Neuronal stem cell (in vitro differentiated cells): ENCODE measurements around the gene ADAT3.

Experiments used
- DNase-seq: peaks from one replicate; pipeline ENCODE4 v3.0.0-alpha.2; 2013; ENCODE audit warnings: low spot score
- H2AFZ ChIP-seq: one replicate; pipeline ENCODE4 v1.6.1; 2013; ENCODE audit warnings: mild to moderate bottlenecking, low read length, inconsistent platforms
- H2AK5ac ChIP-seq: 2 replicates; pipeline ENCODE4 v1.6.1; 2013; ENCODE audit warnings: low read depth, mild to moderate bottlenecking, inconsistent platforms, low read length, moderate library complexity, mixed read lengths
- H2BK120ac ChIP-seq: 2 replicates; pipeline ENCODE4 v1.6.1; 2013; ENCODE audit warnings: low read depth, mild to moderate bottlenecking, inconsistent platforms, low read length, moderate library complexity, mixed read lengths
- H2BK12ac ChIP-seq: one replicate; pipeline ENCODE4 v1.6.1; 2013; ENCODE audit warnings: low read length, inconsistent platforms
- H2BK15ac ChIP-seq: 2 replicates; pipeline ENCODE4 v1.6.1; 2013; ENCODE audit warnings: mild to moderate bottlenecking, low read length, inconsistent platforms, mixed read lengths
- H2BK5ac ChIP-seq: one replicate; pipeline ENCODE4 v1.6.1; 2013; ENCODE audit warnings: inconsistent platforms, mild to moderate bottlenecking, low read length, moderate library complexity
- H3K14ac ChIP-seq: one replicate; pipeline ENCODE4 v1.6.1; 2013; ENCODE audit warnings: low read length, inconsistent platforms
- H3K18ac ChIP-seq: 2 replicates; pipeline ENCODE4 v1.6.1; 2013; ENCODE audit warnings: low read length, inconsistent platforms
- H3K23ac ChIP-seq: 2 replicates; pipeline ENCODE4 v1.6.1; 2013; ENCODE audit warnings: low read depth, mild to moderate bottlenecking, mixed read lengths, low read length, inconsistent platforms; ENCODE audit not compliant: poor library complexity
- H3K27ac ChIP-seq: replicated peaks from 3 replicates; pipeline ENCODE4 v1.5.1; 2013; ENCODE audit warnings: low read length, inconsistent platforms
- H3K27me3 ChIP-seq, 3 experiments: 2 replicates each; pipeline ENCODE4 v1.6.1; 2013; ENCODE audit warnings: low read length in 3 of 3, mild to moderate bottlenecking in 2 of 3, inconsistent platforms in 1 of 3, low read depth in 1 of 3, mixed read lengths in 1 of 3, moderate library complexity in 1 of 3; ENCODE audit not compliant: control insufficient read depth in 3 of 3, insufficient read depth in 3 of 3
- H3K36me3 ChIP-seq, 2 donors: replicated peaks in 1 of 2; 2 replicates each; pipeline ENCODE4 v1.6.1; 2013; ENCODE audit warnings: low read length in 2 of 2; ENCODE audit not compliant: control insufficient read depth in 2 of 2, insufficient read depth in 2 of 2
- H3K4ac ChIP-seq: 2 replicates; pipeline ENCODE4 v1.6.1; 2013; ENCODE audit warnings: inconsistent platforms, mild to moderate bottlenecking, low read length, moderate library complexity
- H3K4me1 ChIP-seq, 2 donors: 1 replicate in 1 of 2; 2 replicates in 1 of 2; pipeline ENCODE4 v1.6.1; 2013; ENCODE audit warnings: low read length in 2 of 2, low read depth in 1 of 2; ENCODE audit not compliant: control insufficient read depth in 2 of 2, insufficient read depth in 1 of 2
- H3K4me2 ChIP-seq: one replicate; pipeline ENCODE4 v1.6.1; 2013; ENCODE audit warnings: mild to moderate bottlenecking, low read length, inconsistent platforms; ENCODE audit not compliant: insufficient read depth, poor library complexity, severe bottlenecking
- H3K4me3 ChIP-seq, 2 donors: 2 replicates each; pipeline ENCODE4 v1.5.1; 2013; ENCODE audit warnings: low read length in 2 of 2, mild to moderate bottlenecking in 2 of 2, inconsistent platforms in 1 of 2, moderate library complexity in 1 of 2
- H3K79me1 ChIP-seq: one replicate; pipeline ENCODE4 v1.6.1; 2013; ENCODE audit warnings: low read depth, mild to moderate bottlenecking, inconsistent platforms, low read length, moderate library complexity
- H3K9ac ChIP-seq: one replicate; pipeline ENCODE4 v1.6.1; 2013; ENCODE audit warnings: mild to moderate bottlenecking, low read depth, low read length, inconsistent platforms; ENCODE audit not compliant: poor library complexity
- H3K9me3 ChIP-seq, 2 donors: replicated peaks in 1 of 2; 2 replicates each; pipeline versions ENCODE3 to v1.6.1; 2013; ENCODE audit warnings: low read length in 2 of 2, mild to moderate bottlenecking in 2 of 2, inconsistent platforms in 1 of 2, low read depth in 1 of 2, mixed read lengths in 1 of 2, moderate library complexity in 1 of 2; ENCODE audit not compliant: control insufficient read depth in 2 of 2, insufficient read depth in 1 of 2
- H4K8ac ChIP-seq: one replicate; pipeline ENCODE4 v1.6.1; 2013; ENCODE audit warnings: low read depth, mild to moderate bottlenecking, inconsistent platforms, low read length, moderate library complexity
- H4K91ac ChIP-seq: one replicate; pipeline ENCODE4 v1.6.1; 2013; ENCODE audit warnings: low read length, low read depth, mild to moderate bottlenecking, inconsistent platforms; ENCODE audit not compliant: poor library complexity
- WGBS, 2 donors: extraction: QIAGEN DNeasy Blood & Tissue Kit; methylation state at CpG; one replicate each; pipeline ENCODE4 v1.1.7; 2013; ENCODE audit warnings: missing lambda C conversion rate in 2 of 2, mixed read lengths in 1 of 2; ENCODE audit not compliant: insufficient read length in 2 of 2, insufficient replicate concordance in 1 of 2; ENCODE audit errors: extremely low coverage in 2 of 2; 5-methylcytosine and 5-hydroxymethylcytosine counted together

The ADAT3 gene

DNA sequence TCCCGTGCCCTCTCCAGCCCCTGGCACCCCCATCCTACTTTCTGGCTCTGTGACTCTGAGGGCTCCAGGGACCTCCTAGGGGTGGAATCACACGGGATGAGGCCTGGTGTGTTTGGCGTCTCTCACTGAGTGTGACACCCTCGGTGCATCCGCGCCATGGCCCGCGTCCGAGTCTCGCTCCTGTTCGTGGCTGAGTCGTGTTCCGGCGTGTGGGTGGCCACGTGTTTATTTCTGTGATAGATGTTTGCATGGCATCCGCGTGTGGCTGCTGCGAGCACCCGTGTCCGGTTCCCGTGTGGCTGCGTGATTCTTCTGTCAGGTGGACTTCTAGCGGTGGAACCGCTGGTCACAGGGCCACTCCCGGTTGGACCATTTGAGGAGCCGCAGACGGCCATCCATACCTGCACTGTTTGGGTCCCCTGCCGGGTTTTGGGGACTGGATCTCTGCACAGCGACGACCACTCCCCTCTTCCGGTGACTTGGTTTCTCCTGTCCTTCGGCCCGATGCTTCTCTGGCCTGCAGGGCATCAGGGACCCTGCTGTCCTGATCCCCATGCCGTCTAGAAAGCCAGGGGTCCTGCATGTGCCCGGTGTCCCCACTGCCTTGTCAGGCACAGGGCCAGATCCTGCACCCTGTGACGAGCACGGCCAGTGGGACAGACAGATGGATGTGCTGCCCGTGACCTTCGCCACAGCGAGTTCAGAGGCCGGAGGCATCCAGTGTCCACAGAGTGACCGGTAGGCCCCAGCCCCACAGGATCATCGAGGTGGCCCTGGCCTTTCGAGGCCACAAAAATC, 44.3 kb downstream of the ADAT3 start:
- Histone ChIP-seq H3K27ac (no peak overlapping the region), H3K23ac (peak overlapping the region; percentile 85), H3K4me2 (no peak overlapping the region), H2BK15ac (no peak overlapping the region), H3K79me1 (peaks cover 50% of the 10 kb centered on the region), H2AK5ac (no peak overlapping the region), H3K9me3 (peaks cover 3 to 8% of the 10 kb centered on the region in 2 donors), H2BK120ac (no peak overlapping the region), H3K4ac (no peak overlapping the region), H2BK12ac (no peak overlapping the region), H4K91ac (no peak overlapping the region), H3K18ac (peak overlapping the region; percentile 28), H3K4me3 (peak overlapping the region in 1 of 2 donors; percentile 31), H2BK5ac (peak overlapping the region; percentile 24), H3K14ac (no peak overlapping the region), H2AFZ (no peak overlapping the region), H3K36me3 (peaks cover 16 to 58% of the 10 kb centered on the region in 2 donors), H3K4me1 (peaks cover 0 to under 1% of the 10 kb centered on the region in 2 donors), H4K8ac (no peak overlapping the region), H3K27me3 (no peaks in the 10 kb centered on the region), H3K9ac (no peak overlapping the region)
- whole genome bisulfite sequencing, 2 donors, result no CpG with 5 or more reads among the region's 44 CpGs
- no peak for DNase-seq

DNA sequence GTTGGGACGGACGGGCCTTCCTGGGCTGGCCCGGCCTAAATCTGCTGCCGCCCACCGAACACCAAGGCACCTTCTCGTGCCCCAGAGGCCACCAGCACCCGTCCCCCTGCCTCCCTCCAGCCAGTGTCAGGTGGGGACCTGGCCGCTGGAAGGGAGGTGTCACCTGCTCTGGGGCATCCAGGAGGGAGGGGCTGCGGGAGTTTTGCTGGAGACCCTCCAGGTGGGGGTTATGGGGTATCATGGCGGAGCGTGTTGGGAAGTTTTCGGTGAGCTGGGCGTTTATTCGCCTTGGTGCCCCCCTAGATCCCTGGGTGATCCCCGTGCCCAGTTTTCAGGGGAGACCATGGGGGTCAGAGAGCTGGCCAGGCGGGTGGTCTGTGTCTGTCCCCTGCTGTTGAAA, 45.4 kb downstream of the ADAT3 start:
- Histone ChIP-seq H3K4me3 (no peak overlapping the region), H3K27me3 (no peaks in the 10 kb centered on the region), H2BK12ac (no peak overlapping the region), H2BK120ac (no peak overlapping the region), H3K4ac (no peak overlapping the region), H2BK15ac (no peak overlapping the region), H3K14ac (no peak overlapping the region), H3K36me3 (peaks cover 16 to 62% of the 10 kb centered on the region in 2 donors), H2AFZ (no peak overlapping the region), H3K9me3 (peaks cover 3 to 8% of the 10 kb centered on the region in 2 donors), H3K9ac (no peak overlapping the region), H3K79me1 (peaks cover 51% of the 10 kb centered on the region), H2BK5ac (peak overlapping the region; percentile 24), H3K23ac (no peak overlapping the region), H2AK5ac (no peak overlapping the region), H4K8ac (peak overlapping the region; percentile 43), H3K27ac (no peak overlapping the region), H4K91ac (no peak overlapping the region), H3K18ac (no peak overlapping the region), H3K4me2 (no peak overlapping the region), H3K4me1 (peaks cover 0 to 8% of the 10 kb centered on the region in 2 donors)
- DNase-seq, result no peak
- WGBS, 2 donors, result no CpG with 5 or more reads among the region's 16 CpGs

- H4K91ac ChIP-seq, result no peak overlapping the region
- H2AFZ ChIP-seq, result no peak overlapping the region
- no peak overlapping the region for H3K4me3 ChIP-seq
- H2BK12ac ChIP-seq, result no peak overlapping the region
- H4K8ac ChIP-seq, result no peak overlapping the region
- H3K27me3 ChIP-seq, result no peaks in the 10 kb centered on the region
- no peak overlapping the region for H3K23ac ChIP-seq
- no peak overlapping the region for H3K27ac ChIP-seq
- no CpG with 5 or more reads among the region's 21 CpGs for WGBS, 2 donors
- H3K79me1 ChIP-seq, result peaks cover 55% of the 10 kb centered on the region
- H3K36me3 ChIP-seq, result peaks cover 16 to 56% of the 10 kb centered on the region in 2 donors
- H2BK5ac ChIP-seq, result no peak overlapping the region
- no peak overlapping the region for H3K4ac ChIP-seq
- H3K4me1 ChIP-seq, result peaks cover 0 to 10% of the 10 kb centered on the region in 2 donors
- no peak overlapping the region for H3K14ac ChIP-seq
- no peak for DNase-seq
- no peak overlapping the region for H2BK120ac ChIP-seq
- no peak overlapping the region for H3K9ac ChIP-seq
- no peak overlapping the region for H2AK5ac ChIP-seq
- peaks cover 3 to 8% of the 10 kb centered on the region in 2 donors for H3K9me3 ChIP-seq
- no peak overlapping the region for H2BK15ac ChIP-seq
- no peak overlapping the region for H3K4me2 ChIP-seq
- H3K18ac ChIP-seq, result no peak overlapping the region
Measured at GRCh38 chr19:1952635-1953034, 47.4 kb downstream of the ADAT3 start.

GRCh38 chr19:1953037-1953436, 47.8 kb downstream of the ADAT3 start:
- H3K14ac ChIP-seq, result peak overlapping the region; percentile 3
- H3K27ac ChIP-seq, result no peak overlapping the region
- H3K23ac ChIP-seq, result peak overlapping the region; percentile 55
- no peak overlapping the region for H3K9ac ChIP-seq
- H4K91ac ChIP-seq, result no peak overlapping the region
- H2AFZ ChIP-seq, result no peak overlapping the region
- H3K4me1 ChIP-seq, result peaks cover 0 to 10% of the 10 kb centered on the region in 2 donors
- no CpG with 5 or more reads among the region's 19 CpGs for WGBS, 2 donors
- no peak overlapping the region for H3K4ac ChIP-seq
- no peak overlapping the region for H3K4me3 ChIP-seq
- H2AK5ac ChIP-seq, result no peak overlapping the region
- no peak overlapping the region for H2BK15ac ChIP-seq
- H3K9me3 ChIP-seq, result peaks cover 3 to 8% of the 10 kb centered on the region in 2 donors
- no peak overlapping the region for H3K4me2 ChIP-seq
- peaks cover 16 to 56% of the 10 kb centered on the region in 2 donors for H3K36me3 ChIP-seq
- DNase-seq, result no peak
- no peak overlapping the region for H2BK5ac ChIP-seq
- peaks cover 59% of the 10 kb centered on the region for H3K79me1 ChIP-seq
- H3K18ac ChIP-seq, result no peak overlapping the region
- no peak overlapping the region for H2BK12ac ChIP-seq
- no peaks in the 10 kb centered on the region for H3K27me3 ChIP-seq
- no peak overlapping the region for H4K8ac ChIP-seq
- H2BK120ac ChIP-seq, result no peak overlapping the region
